SK-N-SH treated with all-trans-retinoic acid at 6 μM for 48 hours (cell line): Measurements from ENCODE around the gene SPC25.

Experiments
- ATAC-seq: fragments of 200-7000 bp; cut with Tn5 transposase; 3 replicates; pipeline ENCODE4 v1.9.1; 2020; ENCODE audit warnings: mild to moderate bottlenecking, moderate library complexity
- ARNTL ChIP-seq: fragments of 450-650 bp; formaldehyde crosslinking; IDR thresholded peaks from 2 replicates; pipeline ENCODE4 v1.5.0; 2020; ENCODE audit warnings: low read depth, mild to moderate bottlenecking, moderate library complexity, borderline replicate concordance
- BACH2 ChIP-seq: fragments of 250-450 bp; sonication (Bioruptor Pico); IDR thresholded peaks from 2 replicates; pipeline ENCODE4 v1.9.0; 2021; ENCODE audit warnings: mild to moderate bottlenecking, borderline replicate concordance
- CSDC2 ChIP-seq: fragments of 250-450 bp; sonication (Bioruptor Pico); IDR thresholded peaks from 2 replicates; pipeline ENCODE4 v1.5.0; 2020; ENCODE audit warnings: mild to moderate bottlenecking, moderate library complexity
- ESRRG ChIP-seq: fragments of 250-450 bp; sonication (Bioruptor Pico); IDR thresholded peaks from 2 replicates; pipeline ENCODE4 v1.6.1; 2021; ENCODE audit warnings: mild to moderate bottlenecking
- GLIS3 ChIP-seq: fragments of 250-450 bp; sonication (Bioruptor Pico); IDR thresholded peaks from 2 replicates; pipeline ENCODE4 v1.5.0; 2020; ENCODE audit warnings: mild to moderate bottlenecking, moderate library complexity
- ISL1 ChIP-seq: fragments of 250-450 bp; sonication (Bioruptor Pico); IDR thresholded peaks from 2 replicates; pipeline ENCODE4 v2.1.2; 2022; ENCODE audit warnings: mild to moderate bottlenecking, moderate library complexity
- PATZ1 ChIP-seq: fragments of 250-450 bp; sonication (Bioruptor Pico); IDR thresholded peaks from 2 replicates; pipeline ENCODE4 v1.8.0; 2020; ENCODE audit warnings: mild to moderate bottlenecking, moderate library complexity, borderline replicate concordance
- POU6F1 ChIP-seq: fragments of 250-450 bp; sonication (Bioruptor Pico); IDR thresholded peaks from 2 replicates; pipeline ENCODE4 v1.8.0; 2021; ENCODE audit warnings: low read depth, mild to moderate bottlenecking, moderate library complexity, borderline replicate concordance
- PPARA ChIP-seq: fragments of 250-450 bp; sonication (Bioruptor Pico); IDR thresholded peaks from 2 replicates; pipeline ENCODE4 v1.5.0; 2020; ENCODE audit warnings: mild to moderate bottlenecking, borderline replicate concordance
- RARB ChIP-seq: fragments of 250-450 bp; sonication (Bioruptor Pico); IDR thresholded peaks from 2 replicates; pipeline ENCODE4 v1.8.0; 2021; ENCODE audit warnings: mild to moderate bottlenecking, moderate library complexity
- SNAI2 ChIP-seq: fragments of 250-450 bp; sonication (Bioruptor Pico); IDR thresholded peaks from 2 replicates; pipeline ENCODE4 v1.5.0; 2020; ENCODE audit warnings: mild to moderate bottlenecking, moderate library complexity
- TCF4 ChIP-seq: fragments of 250-450 bp; sonication (Bioruptor Pico); IDR thresholded peaks from 2 replicates; pipeline ENCODE4 v1.8.0; 2021; ENCODE audit warnings: mild to moderate bottlenecking, moderate library complexity, borderline replicate concordance
- TOX ChIP-seq: fragments of 250-450 bp; sonication (Bioruptor Pico); IDR thresholded peaks from 2 replicates; pipeline ENCODE4 v1.8.0; 2021; ENCODE audit warnings: mild to moderate bottlenecking, moderate library complexity, borderline replicate concordance
- TSHZ2 ChIP-seq: fragments of 250-450 bp; sonication (Bioruptor Pico); IDR thresholded peaks from 2 replicates; pipeline ENCODE4 v1.5.0; 2020; ENCODE audit warnings: mild to moderate bottlenecking, moderate library complexity
- ZC3H10 ChIP-seq: fragments of 250-450 bp; sonication (Bioruptor Pico); IDR thresholded peaks from 2 replicates; pipeline ENCODE4 v1.5.1; 2021; ENCODE audit warnings: mild to moderate bottlenecking, moderate library complexity
- ZFP3 ChIP-seq: fragments of 250-450 bp; sonication (Bioruptor Pico); IDR thresholded peaks from 2 replicates; pipeline ENCODE4 v1.5.0; 2020; ENCODE audit warnings: mild to moderate bottlenecking, moderate library complexity
- ZFP30 ChIP-seq: fragments of 450-650 bp; formaldehyde crosslinking; IDR thresholded peaks from 2 replicates; pipeline ENCODE4 v1.5.0; 2022; ENCODE audit warnings: mild to moderate bottlenecking, moderate library complexity
- ZNF565 ChIP-seq: fragments of 450-650 bp; formaldehyde crosslinking; conservative IDR thresholded peaks from 2 replicates; pipeline ENCODE4 v1.5.0; 2020; ENCODE audit warnings: low read depth, mild to moderate bottlenecking, moderate library complexity
- ZNF70 ChIP-seq: fragments of 450-650 bp; formaldehyde crosslinking; IDR thresholded peaks from 2 replicates; pipeline ENCODE4 v1.5.0; 2020; ENCODE audit warnings: mild to moderate bottlenecking, moderate library complexity
- ZNF8 ChIP-seq: fragments of 450-650 bp; formaldehyde crosslinking; IDR thresholded peaks from 2 replicates; pipeline ENCODE4 v1.5.0; 2020; ENCODE audit warnings: mild to moderate bottlenecking, moderate library complexity
- TF ChIP-seq, protein P1 (sequence below): fragments of 250-450 bp; sonication (Bioruptor Pico); IDR thresholded peaks from 2 replicates; pipeline ENCODE4 v1.5.1; 2020; ENCODE audit warnings: low read depth, mild to moderate bottlenecking, moderate library complexity
- TF ChIP-seq, protein P2 (sequence below): fragments of 250-450 bp; sonication (Bioruptor Pico); IDR thresholded peaks from 2 replicates; pipeline ENCODE4 v1.5.1; 2021; ENCODE audit warnings: mild to moderate bottlenecking, moderate library complexity

Gene SPC25

DNA sequence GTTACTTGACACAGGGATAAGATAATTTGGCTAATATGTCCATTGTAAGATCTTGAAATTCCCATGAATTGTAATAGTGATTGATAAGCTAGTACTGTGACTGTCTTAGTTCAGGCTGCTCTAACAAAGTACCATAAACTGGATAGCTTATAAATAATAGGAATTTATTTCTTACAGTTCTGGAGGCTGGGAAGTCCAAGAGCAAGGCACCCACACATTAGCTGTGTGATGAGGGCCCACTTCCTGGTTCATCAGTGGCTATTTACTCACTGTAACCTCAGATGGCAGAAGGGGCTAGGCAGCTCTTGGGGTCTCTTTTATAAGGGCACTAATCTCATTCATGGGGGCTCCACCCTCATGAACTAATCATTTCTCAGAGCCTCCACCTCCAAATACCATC lies 59.3 kb downstream of the SPC25 start:
- TF ChIP-seq TSHZ2 (CRISPR knock-in tag) (no peak), ZFP3 (CRISPR knock-in tag) (no peak), ZNF565 (no peak), SNAI2 (CRISPR knock-in tag) (no peak), BACH2 (no peak), RARB (CRISPR knock-in tag) (no peak), POU6F1 (no peak), ARNTL (CRISPR knock-in tag) (no peak), TCF4 (no peak), ISL1 (CRISPR knock-in tag) (no peak), CSDC2 (no peak), GLIS3 (CRISPR knock-in tag) (no peak), ZNF8 (CRISPR knock-in tag) (no peak), ESRRG (CRISPR knock-in tag) (no peak), ZNF70 (CRISPR knock-in tag) (no peak)
- TF ChIP-seq, protein P1, sequence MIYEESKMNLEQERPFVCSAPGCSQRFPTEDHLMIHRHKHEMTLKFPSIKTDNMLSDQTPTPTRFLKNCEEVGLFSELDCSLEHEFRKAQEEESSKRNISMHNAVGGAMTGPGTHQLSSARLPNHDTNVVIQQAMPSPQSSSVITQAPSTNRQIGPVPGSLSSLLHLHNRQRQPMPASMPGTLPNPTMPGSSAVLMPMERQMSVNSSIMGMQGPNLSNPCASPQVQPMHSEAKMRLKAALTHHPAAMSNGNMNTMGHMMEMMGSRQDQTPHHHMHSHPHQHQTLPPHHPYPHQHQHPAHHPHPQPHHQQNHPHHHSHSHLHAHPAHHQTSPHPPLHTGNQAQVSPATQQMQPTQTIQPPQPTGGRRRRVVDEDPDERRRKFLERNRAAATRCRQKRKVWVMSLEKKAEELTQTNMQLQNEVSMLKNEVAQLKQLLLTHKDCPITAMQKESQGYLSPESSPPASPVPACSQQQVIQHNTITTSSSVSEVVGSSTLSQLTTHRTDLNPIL (CRISPR knock-in tag) = no peak
- TF ChIP-seq, protein P2, sequence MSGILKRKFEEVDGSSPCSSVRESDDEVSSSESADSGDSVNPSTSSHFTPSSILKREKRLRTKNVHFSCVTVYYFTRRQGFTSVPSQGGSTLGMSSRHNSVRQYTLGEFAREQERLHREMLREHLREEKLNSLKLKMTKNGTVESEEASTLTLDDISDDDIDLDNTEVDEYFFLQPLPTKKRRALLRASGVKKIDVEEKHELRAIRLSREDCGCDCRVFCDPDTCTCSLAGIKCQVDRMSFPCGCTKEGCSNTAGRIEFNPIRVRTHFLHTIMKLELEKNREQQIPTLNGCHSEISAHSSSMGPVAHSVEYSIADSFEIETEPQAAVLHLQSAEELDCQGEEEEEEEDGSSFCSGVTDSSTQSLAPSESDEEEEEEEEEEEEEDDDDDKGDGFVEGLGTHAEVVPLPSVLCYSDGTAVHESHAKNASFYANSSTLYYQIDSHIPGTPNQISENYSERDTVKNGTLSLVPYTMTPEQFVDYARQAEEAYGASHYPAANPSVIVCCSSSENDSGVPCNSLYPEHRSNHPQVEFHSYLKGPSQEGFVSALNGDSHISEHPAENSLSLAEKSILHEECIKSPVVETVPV (CRISPR knock-in tag) = no peak
- no peak for ATAC-seq

GRCh38 chr2:168825126-168825525 lies 65.1 kb downstream of the SPC25 start:
- ATAC-seq = no peak
- TF ChIP-seq CSDC2 (no peak), ZNF8 (CRISPR knock-in tag) (no peak), ZFP30 (CRISPR knock-in tag) (no peak), TSHZ2 (CRISPR knock-in tag) (no peak), TOX (CRISPR knock-in tag) (no peak), ZFP3 (CRISPR knock-in tag) (no peak), PPARA (no peak), ARNTL (CRISPR knock-in tag) (no peak), ESRRG (CRISPR knock-in tag) (no peak), ZNF565 (no peak), SNAI2 (CRISPR knock-in tag) (no peak), ZC3H10 (CRISPR knock-in tag) (no peak), ZNF70 (CRISPR knock-in tag) (no peak), PATZ1 (no peak), BACH2 (no peak), TCF4 (no peak), POU6F1 (no peak)
- TF ChIP-seq, protein P1 (CRISPR knock-in tag) = no peak
- TF ChIP-seq, protein P2 (CRISPR knock-in tag) = no peak
- TF ChIP-seq, all 23 proteins: peak for 0
